GM23338 (cell line): ENCODE results near the gene SCRT2. TPM values are rescaled to one million over a fixed set of nuclear protein-coding genes. Genes with fewer than 3 reads are reported as not detected.
A peak's percentile ranks its signal among the peaks of the same experiment; 100 is the strongest.

ENCODE experiments used
- ATAC-seq: fragments of 200-7000 bp; cut with Tn5 transposase; 3 replicates; pipeline ENCODE4 v1.9.1; 2020
- DNase-seq: peaks from one replicate; pipeline ENCODE4 v3.0.0-alpha.2; 2015; ENCODE audit warnings: low spot score
- H2AFZ ChIP-seq: fragments of 200-600 bp; sonication (generic); 2 replicates; pipeline ENCODE4 v1.8.0; 2016; ENCODE audit warnings: antibody characterized with exemption, mild to moderate bottlenecking, moderate library complexity
- H3F3A ChIP-seq: fragments of 200-600 bp; sonication (generic); replicated peaks from 2 replicates; pipeline ENCODE4 v1.8.0; 2017; ENCODE audit warnings: antibody characterized with exemption, mixed run types, low read depth
- H3K27ac ChIP-seq: fragments of 200-600 bp; sonication (generic); 2 replicates; pipeline ENCODE4 v1.6.1; 2016; ENCODE audit warnings: low read depth
- H3K27me3 ChIP-seq: fragments of 200-600 bp; sonication (generic); 2 replicates; pipeline ENCODE4 v1.8.0; 2016; ENCODE audit warnings: mild to moderate bottlenecking, mixed run types, moderate library complexity; ENCODE audit not compliant: insufficient read depth
- H3K36me3 ChIP-seq: fragments of 200-600 bp; sonication (generic); 2 replicates; pipeline ENCODE4 v1.8.0; 2016; ENCODE audit warnings: mild to moderate bottlenecking; ENCODE audit not compliant: insufficient read depth
- H3K4me1 ChIP-seq: fragments of 200-600 bp; sonication (generic); 2 replicates; pipeline ENCODE4 v1.8.0; 2016; ENCODE audit warnings: mild to moderate bottlenecking, moderate library complexity; ENCODE audit not compliant: insufficient read depth
- H3K4me2 ChIP-seq: fragments of 200-600 bp; sonication (generic); 2 replicates; pipeline ENCODE4 v1.7.1; 2017; ENCODE audit warnings: mixed run types
- H3K4me3 ChIP-seq: fragments of 200-600 bp; sonication (generic); 2 replicates; pipeline ENCODE4 v1.6.1; 2016; ENCODE audit warnings: mixed run types
- H3K79me2 ChIP-seq: fragments of 200-600 bp; sonication (generic); replicated peaks from 2 replicates; pipeline ENCODE4 v1.8.0; 2017; ENCODE audit warnings: mild to moderate bottlenecking; ENCODE audit not compliant: insufficient read depth
- H3K9me2 ChIP-seq: fragments of 200-600 bp; sonication (generic); 2 replicates; pipeline ENCODE4 v1.8.0; 2017; ENCODE audit not compliant: insufficient read depth
- H4K20me1 ChIP-seq: fragments of 200-600 bp; sonication (generic); replicated peaks from 2 replicates; pipeline ENCODE4 v1.8.0; 2017; ENCODE audit warnings: mild to moderate bottlenecking; ENCODE audit not compliant: insufficient read depth
- H3K27ac Mint-ChIP-seq: 2 replicates; pipeline ENCODE4 v1.8.0; 2020; ENCODE audit warnings: inconsistent platforms, mild to moderate bottlenecking, moderate library complexity, mixed read lengths
- H3K27me3 Mint-ChIP-seq: 3 replicates; pipeline ENCODE4 v1.8.0; 2022; ENCODE audit warnings: low read depth, mild to moderate bottlenecking, moderate library complexity, mixed read lengths, inconsistent platforms; ENCODE audit not compliant: insufficient read depth, poor library complexity
- H3K36me3 Mint-ChIP-seq: 3 replicates; pipeline ENCODE4 v1.8.0; 2021; ENCODE audit warnings: low read depth, mild to moderate bottlenecking, inconsistent platforms, moderate library complexity, mixed read lengths
- H3K4me1 Mint-ChIP-seq: 3 replicates; pipeline ENCODE4 v1.8.0; 2020; ENCODE audit warnings: mild to moderate bottlenecking, inconsistent platforms, mixed read lengths
- H3K4me3 Mint-ChIP-seq: 3 replicates; pipeline ENCODE4 v1.8.0; 2021; ENCODE audit warnings: moderate library complexity, mild to moderate bottlenecking, inconsistent platforms, mixed read lengths
- H3K9me3 Mint-ChIP-seq: 3 replicates; pipeline ENCODE4 v1.8.0; 2020; ENCODE audit warnings: moderate library complexity, mild to moderate bottlenecking, inconsistent platforms, mixed read lengths
- EZH2phosphoT487 ChIP-seq: fragments of 200-600 bp; sonication (generic); IDR thresholded peaks from one replicate; pipeline ENCODE4 v1.8.1; 2018; ENCODE audit warnings: antibody characterized with exemption; ENCODE audit not compliant: unreplicated experiment
- NANOG ChIP-seq: IDR thresholded peaks from 2 replicates; pipeline ENCODE4 v1.6.1; 2016; ENCODE audit warnings: antibody characterized with exemption, borderline replicate concordance
- ZNF462 ChIP-seq: fragments of 250-450 bp; sonication (Bioruptor Pico); IDR thresholded peaks from 2 replicates; pipeline ENCODE4 v1.5.0; 2020; ENCODE audit warnings: mild to moderate bottlenecking, moderate library complexity
- polyA plus RNA-seq: library from polyadenylated mRNA; unstranded; fragments of >200 nt; fragmentation: Nextera tagmentation; extraction: Ambion mirVana; gene quantifications from 2 replicates; pipeline ENCODE4 v1.2.1, GENCODE V29; 2016
- total RNA-seq: library from RNA; depleted of rRNA; stranded (reverse); fragments of >200 nt; shearing (Covaris generic); gene quantifications from 2 replicates; pipeline ENCODE4 v1.2.3, GENCODE V29; 2014
- TF ChIP-seq, protein P1 (sequence below): IDR thresholded peaks from one replicate; pipeline ENCODE4 v1.6.1; 2018; ENCODE audit warnings: antibody characterized with exemption; ENCODE audit not compliant: unreplicated experiment

Gene SCRT2
- total and polyA plus RNA-seq, 2 experiments from 2014 or later = 0.31 TPM; not detected in 1

- TF ChIP-seq ZNF462 (CRISPR knock-in tag) = no peak
- TF ChIP-seq NANOG = no peak
- no peak for TF ChIP-seq EZH2phosphoT487
Observed at GRCh38 chr20:646107-646867, 29.3 kb downstream of the SCRT2 start (continued).

GRCh38 chr20:645318-646106 is 30.1 kb downstream of the SCRT2 start:
- Histone ChIP-seq H4K20me1 (no peaks in the 10 kb centered on the region; the same call in 1 of the 2 replicates), H3K4me3 (no peak overlapping the region), H3K27me3 (no peaks in the 10 kb centered on the region), H3K9me2 (no peaks in the 10 kb centered on the region), H2AFZ (no peak overlapping the region), H3K79me2 (no peaks in the 10 kb centered on the region), H3K27ac (0 out of 2 replicates have a peak overlapping the region, but pooled peaks have one; percentile 15), H3K4me1 (0 out of 2 replicates have a peak, but pooled peaks cover 4% of the 10 kb centered on the region), H3F3A (peaks cover 15% of the 10 kb centered on the region; the same call in 1 of the 2 replicates), H3K4me2 (no peak overlapping the region), H3K36me3 (no peaks in the 10 kb centered on the region)
- Mint-ChIP-seq H3K27me3 (peaks cover 22% of the 10 kb centered on the region), H3K36me3 (peaks cover 40% of the 10 kb centered on the region), H3K4me3 (no peak overlapping the region), H3K4me1 (peaks cover 11% of the 10 kb centered on the region), H3K27ac (no peak overlapping the region), H3K9me3 (peaks cover 13% of the 10 kb centered on the region; the same call in 2 of the 3 replicates)
- DNase-seq (peak; percentile 87), ATAC-seq (peak; percentile 88)
- TF ChIP-seq, protein P1, sequence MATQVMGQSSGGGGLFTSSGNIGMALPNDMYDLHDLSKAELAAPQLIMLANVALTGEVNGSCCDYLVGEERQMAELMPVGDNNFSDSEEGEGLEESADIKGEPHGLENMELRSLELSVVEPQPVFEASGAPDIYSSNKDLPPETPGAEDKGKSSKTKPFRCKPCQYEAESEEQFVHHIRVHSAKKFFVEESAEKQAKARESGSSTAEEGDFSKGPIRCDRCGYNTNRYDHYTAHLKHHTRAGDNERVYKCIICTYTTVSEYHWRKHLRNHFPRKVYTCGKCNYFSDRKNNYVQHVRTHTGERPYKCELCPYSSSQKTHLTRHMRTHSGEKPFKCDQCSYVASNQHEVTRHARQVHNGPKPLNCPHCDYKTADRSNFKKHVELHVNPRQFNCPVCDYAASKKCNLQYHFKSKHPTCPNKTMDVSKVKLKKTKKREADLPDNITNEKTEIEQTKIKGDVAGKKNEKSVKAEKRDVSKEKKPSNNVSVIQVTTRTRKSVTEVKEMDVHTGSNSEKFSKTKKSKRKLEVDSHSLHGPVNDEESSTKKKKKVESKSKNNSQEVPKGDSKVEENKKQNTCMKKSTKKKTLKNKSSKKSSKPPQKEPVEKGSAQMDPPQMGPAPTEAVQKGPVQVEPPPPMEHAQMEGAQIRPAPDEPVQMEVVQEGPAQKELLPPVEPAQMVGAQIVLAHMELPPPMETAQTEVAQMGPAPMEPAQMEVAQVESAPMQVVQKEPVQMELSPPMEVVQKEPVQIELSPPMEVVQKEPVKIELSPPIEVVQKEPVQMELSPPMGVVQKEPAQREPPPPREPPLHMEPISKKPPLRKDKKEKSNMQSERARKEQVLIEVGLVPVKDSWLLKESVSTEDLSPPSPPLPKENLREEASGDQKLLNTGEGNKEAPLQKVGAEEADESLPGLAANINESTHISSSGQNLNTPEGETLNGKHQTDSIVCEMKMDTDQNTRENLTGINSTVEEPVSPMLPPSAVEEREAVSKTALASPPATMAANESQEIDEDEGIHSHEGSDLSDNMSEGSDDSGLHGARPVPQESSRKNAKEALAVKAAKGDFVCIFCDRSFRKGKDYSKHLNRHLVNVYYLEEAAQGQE = no peak
- TF ChIP-seq EZH2phosphoT487 = no peak
